Mesenchymal stem cell (in vitro differentiated cells and primary cell): ENCODE data around the gene ERP44.
"Not testable (repeated sequence)": the region's sequence is repeated elsewhere in the genome, so short reads cannot be mapped to it uniquely, and the experiment has no call there.

ENCODE experiments used
- DNase-seq: peaks from one replicate; pipeline ENCODE4 v3.0.0-alpha.2; 2013
- H2AFZ ChIP-seq: one replicate; pipeline ENCODE4 v1.6.1; 2013; ENCODE audit warnings: low read depth, mild to moderate bottlenecking, control low read depth, inconsistent platforms, low read length, moderate library complexity
- H2AK5ac ChIP-seq: 2 replicates; pipeline ENCODE4 v1.6.1; 2013; ENCODE audit warnings: low read length, moderate library complexity, mild to moderate bottlenecking, inconsistent platforms; ENCODE audit not compliant: severe bottlenecking
- H2BK120ac ChIP-seq: one replicate; pipeline ENCODE4 v1.6.1; 2013; ENCODE audit warnings: low read depth, mild to moderate bottlenecking, inconsistent platforms, low read length, moderate library complexity
- H2BK12ac ChIP-seq, 2 experiments: one replicate each; pipeline ENCODE4 v1.6.1; 2013; ENCODE audit warnings: inconsistent platforms in 2 of 2, low read length in 2 of 2, mild to moderate bottlenecking in 2 of 2, moderate library complexity in 2 of 2, control low read depth in 1 of 2
- H2BK15ac ChIP-seq: one replicate; pipeline ENCODE4 v1.6.1; 2013; ENCODE audit warnings: mild to moderate bottlenecking, low read depth, inconsistent platforms; ENCODE audit not compliant: poor library complexity, severe bottlenecking
- H2BK5ac ChIP-seq: 2 replicates; pipeline ENCODE4 v1.6.1; 2013; ENCODE audit warnings: low read depth, mild to moderate bottlenecking, low read length, control low read depth, inconsistent platforms; ENCODE audit not compliant: poor library complexity, severe bottlenecking
- H3K14ac ChIP-seq, 2 experiments: one replicate each; pipeline ENCODE4 v1.6.1; 2013; ENCODE audit warnings: inconsistent platforms in 2 of 2, low read length in 2 of 2, control low read depth in 1 of 2, mild to moderate bottlenecking in 1 of 2, moderate library complexity in 1 of 2
- H3K18ac ChIP-seq, 2 experiments: one replicate each; pipeline ENCODE4 v1.6.1; 2013; ENCODE audit warnings: inconsistent platforms in 2 of 2, low read length in 2 of 2, control low read depth in 1 of 2, low read depth in 1 of 2, mild to moderate bottlenecking in 1 of 2
- H3K23ac ChIP-seq, 2 experiments: one replicate each; pipeline ENCODE4 v1.6.1; 2013; ENCODE audit warnings: inconsistent platforms in 2 of 2, low read length in 2 of 2, mild to moderate bottlenecking in 2 of 2, moderate library complexity in 2 of 2, control low read depth in 1 of 2
- H3K27ac ChIP-seq: 2 replicates; pipeline ENCODE4 v1.5.1; 2013; ENCODE audit warnings: mild to moderate bottlenecking, moderate library complexity, low read length, control low read depth, inconsistent platforms; ENCODE audit not compliant: poor library complexity, severe bottlenecking
- H3K27me3 ChIP-seq, 2 experiments: 2 replicates each; pipeline versions ENCODE4 v1.6.1 to v1.7.0; 2013; ENCODE audit warnings: low read length in 2 of 2, mild to moderate bottlenecking in 2 of 2, moderate library complexity in 2 of 2, control low read depth in 1 of 2, inconsistent platforms in 1 of 2; ENCODE audit not compliant: control insufficient read depth in 1 of 2, insufficient read depth in 1 of 2
- H3K36me3 ChIP-seq, 2 experiments: 2 replicates each; pipeline versions ENCODE4 v1.6.1 to v1.7.0; 2013; ENCODE audit warnings: low read length in 2 of 2, control low read depth in 1 of 2, inconsistent platforms in 1 of 2, low read depth in 1 of 2, mild to moderate bottlenecking in 1 of 2; ENCODE audit not compliant: insufficient read depth in 2 of 2, control insufficient read depth in 1 of 2
- H3K4ac ChIP-seq, 2 experiments: one replicate each; pipeline ENCODE4 v1.6.1; 2013; ENCODE audit warnings: inconsistent platforms in 2 of 2, low read length in 2 of 2, mild to moderate bottlenecking in 2 of 2, moderate library complexity in 2 of 2, control low read depth in 1 of 2, low read depth in 1 of 2
- H3K4me1 ChIP-seq: 2 replicates; pipeline ENCODE4 v1.6.1; 2013; ENCODE audit warnings: low read depth, low read length, control low read depth; ENCODE audit not compliant: control insufficient read depth, insufficient read depth
- H3K4me2 ChIP-seq: 2 replicates; pipeline ENCODE4 v1.6.1; 2013; ENCODE audit warnings: low read length, mild to moderate bottlenecking, inconsistent platforms; ENCODE audit not compliant: poor library complexity, severe bottlenecking
- H3K4me3 ChIP-seq, 2 experiments: 2 replicates each; pipeline versions ENCODE4 v1.5.1 to v1.7.0; 2013; ENCODE audit warnings: low read length in 2 of 2, mild to moderate bottlenecking in 2 of 2, control low read depth in 1 of 2, low read depth in 1 of 2; ENCODE audit not compliant: insufficient read depth in 1 of 2
- H3K79me1 ChIP-seq: replicated peaks from 2 replicates; pipeline ENCODE4 v1.6.1; 2013; ENCODE audit warnings: mild to moderate bottlenecking, control low read depth, low read length, inconsistent platforms; ENCODE audit not compliant: poor library complexity, severe bottlenecking
- H3K9ac ChIP-seq: 2 replicates; pipeline ENCODE4 v1.7.0; 2013; ENCODE audit warnings: mild to moderate bottlenecking, low read length, moderate library complexity
- H3K9me3 ChIP-seq: 2 replicates; pipeline ENCODE4 v1.7.0; 2013; ENCODE audit warnings: mild to moderate bottlenecking, low read length; ENCODE audit not compliant: control insufficient read depth
- H4K8ac ChIP-seq: one replicate; pipeline ENCODE4 v1.6.1; 2013; ENCODE audit warnings: inconsistent platforms, mild to moderate bottlenecking, low read length, moderate library complexity
- H4K91ac ChIP-seq: one replicate; pipeline ENCODE4 v1.6.1; 2013; ENCODE audit warnings: mild to moderate bottlenecking, low read length, inconsistent platforms
- WGBS: methylation state at CpG from one replicate; pipeline ENCODE4 v1.1.7; 2013; ENCODE audit warnings: mixed read lengths; 5-methylcytosine and 5-hydroxymethylcytosine counted together

ERP44 gene

GRCh38 chr9:100067990-100068389 is 30.8 kb downstream of the ERP44 start:
- DNase-seq: not testable (repeated sequence)

GRCh38 chr9:100066539-100066938 is 32.3 kb downstream of the ERP44 start:
- no peaks in the 10 kb centered on the region for H3K36me3 ChIP-seq
- H3K9ac ChIP-seq: peak overlapping the region; percentile 64
- H3K4me1 ChIP-seq: peaks cover 1% of the 10 kb centered on the region
- peak overlapping the region in 1 of 2 experiments; percentile 67 for H3K4me3 ChIP-seq
- H4K8ac ChIP-seq: no peak overlapping the region
- no peak overlapping the region for H3K4me2 ChIP-seq
- no peak overlapping the region for H3K18ac ChIP-seq
- no peak overlapping the region for H2BK120ac ChIP-seq
- no peak overlapping the region for H2BK12ac ChIP-seq
- no peak overlapping the region for H2AFZ ChIP-seq
- H2AK5ac ChIP-seq: no peak overlapping the region
- no peak overlapping the region for H2BK5ac ChIP-seq
- no peak overlapping the region for H3K23ac ChIP-seq
- H3K27me3 ChIP-seq: no peaks in the 10 kb centered on the region
- H3K79me1 ChIP-seq: peaks cover 9% of the 10 kb centered on the region
- no peak overlapping the region for H3K27ac ChIP-seq
- H3K4ac ChIP-seq: no peak overlapping the region
- no peak overlapping the region for H2BK15ac ChIP-seq
- no peak overlapping the region for H4K91ac ChIP-seq
- no peaks in the 10 kb centered on the region for H3K9me3 ChIP-seq
- no CpG with 5 or more reads among the region's 2 CpGs for WGBS
- no peak overlapping the region for H3K14ac ChIP-seq
- DNase-seq: peak; percentile 86

More at GRCh38 chr9:100067990-100068389, 30.8 kb downstream of the ERP44 start:
- H2AK5ac ChIP-seq, H3K4me2 ChIP-seq, H2AFZ ChIP-seq, H2BK15ac ChIP-seq, H3K9ac ChIP-seq, H3K27ac ChIP-seq, H3K9me3 ChIP-seq, H2BK5ac ChIP-seq, H3K18ac ChIP-seq, H3K79me1 ChIP-seq, H2BK12ac ChIP-seq, H3K27me3 ChIP-seq, H3K4ac ChIP-seq, H3K36me3 ChIP-seq, H3K4me3 ChIP-seq, H3K14ac ChIP-seq, H2BK120ac ChIP-seq, H4K91ac ChIP-seq, H4K8ac ChIP-seq, H3K4me1 ChIP-seq, H3K23ac ChIP-seq: not testable (repeated sequence)
- 98% methylated on average over 9 of the region's 30 CpGs for WGBS

DNA sequence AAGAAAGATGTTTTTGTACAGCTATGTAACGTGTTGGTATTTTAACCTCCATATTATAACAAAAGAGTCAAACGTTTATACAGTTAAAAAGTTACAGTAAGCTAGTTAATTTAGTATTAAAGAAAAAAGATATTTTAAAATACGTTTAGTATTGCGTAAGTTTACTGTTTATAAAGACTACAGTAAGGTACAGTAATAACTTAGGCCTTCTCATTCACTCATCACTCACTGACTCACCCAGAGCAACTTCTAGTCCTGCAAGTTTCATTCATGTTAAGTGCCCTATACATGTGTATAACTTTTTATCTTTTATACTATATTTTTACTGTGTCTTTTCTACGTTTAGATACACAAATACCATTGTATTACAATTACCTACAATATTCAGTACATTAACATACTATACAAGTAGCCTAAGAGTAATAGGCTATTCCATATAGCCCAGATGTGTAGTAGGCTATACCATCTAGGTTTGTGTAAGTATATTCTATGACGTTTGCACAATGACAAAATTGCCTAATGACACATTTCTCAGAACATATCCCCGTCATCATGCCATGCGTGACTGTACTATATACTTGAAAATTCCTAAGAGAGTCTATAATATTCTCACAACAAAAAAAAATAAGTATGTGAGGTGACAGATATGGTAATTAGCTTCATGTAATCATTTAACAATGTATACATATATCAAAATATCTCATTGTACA is 33.8 kb downstream of the ERP44 start:
- Histone ChIP-seq H3K4me2 (no peak overlapping the region), H2BK12ac (no peak overlapping the region), H2BK15ac (no peak overlapping the region), H3K23ac (no peak overlapping the region), H2BK5ac (no peak overlapping the region), H3K14ac (no peak overlapping the region), H3K9ac (peak overlapping the region; percentile 49), H3K4ac (no peak overlapping the region), H3K36me3 (no peaks in the 10 kb centered on the region), H3K18ac (no peak overlapping the region), H4K91ac (no peak overlapping the region), H3K27me3 (no peaks in the 10 kb centered on the region), H3K79me1 (peaks cover 5% of the 10 kb centered on the region), H2AFZ (no peak overlapping the region), H2AK5ac (no peak overlapping the region), H2BK120ac (no peak overlapping the region), H4K8ac (no peak overlapping the region), H3K27ac (no peak overlapping the region), H3K4me3 (no peak overlapping the region), H3K4me1 (peaks cover 1% of the 10 kb centered on the region), H3K9me3 (no peaks in the 10 kb centered on the region)
- DNase-seq: peak; percentile 76
- no CpG with 5 or more reads among the region's 8 CpGs for WGBS

GRCh38 chr9:100063185-100063584 is 35.6 kb downstream of the ERP44 start:
- no peak overlapping the region for H3K18ac ChIP-seq
- H3K9ac ChIP-seq: peak overlapping the region; percentile 5
- no peaks in the 10 kb centered on the region for H3K27me3 ChIP-seq
- H3K14ac ChIP-seq: no peak overlapping the region
- H2BK15ac ChIP-seq: no peak overlapping the region
- H2BK120ac ChIP-seq: no peak overlapping the region
- no peak overlapping the region for H2BK5ac ChIP-seq
- no peak overlapping the region for H3K4me3 ChIP-seq
- H3K23ac ChIP-seq: no peak overlapping the region
- peaks cover 9% of the 10 kb centered on the region for H3K79me1 ChIP-seq
- H3K27ac ChIP-seq: peak overlapping the region; percentile 23
- no peak overlapping the region for H3K4me2 ChIP-seq
- H4K8ac ChIP-seq: no peak overlapping the region
- H4K91ac ChIP-seq: no peak overlapping the region
- peaks cover 1% of the 10 kb centered on the region for H3K4me1 ChIP-seq
- no peak overlapping the region for H2BK12ac ChIP-seq
- no peak overlapping the region for H2AFZ ChIP-seq
- DNase-seq: peak; percentile 39
- H2AK5ac ChIP-seq: no peak overlapping the region
- WGBS: 0% methylated on average over 2 of the region's 3 CpGs
- peaks cover 0 to 15% of the 10 kb centered on the region in 2 experiments for H3K36me3 ChIP-seq
- no peaks in the 10 kb centered on the region for H3K9me3 ChIP-seq
- H3K4ac ChIP-seq: no peak overlapping the region
